Neural progenitor cell (in vitro differentiated cells): ENCODE measurements around the gene DIO3.

Experiments used
- EZH2 ChIP-seq: fragments of 200-600 bp; sonication (generic); IDR thresholded peaks from 2 replicates; pipeline ENCODE4 v1.6.1; 2017; ENCODE audit warnings: antibody characterized with exemption, mild to moderate bottlenecking, moderate library complexity
- EZH2phosphoT487 ChIP-seq: fragments of 200-600 bp; sonication (generic); IDR thresholded peaks from 2 replicates; pipeline ENCODE4 v1.6.1; 2017; ENCODE audit warnings: antibody characterized with exemption
- TF ChIP-seq, protein P1 (sequence below): fragments of 200-600 bp; sonication (generic); IDR thresholded peaks from 2 replicates; pipeline ENCODE4 v1.5.1; 2017; ENCODE audit warnings: antibody characterized with exemption, mild to moderate bottlenecking

DNA sequence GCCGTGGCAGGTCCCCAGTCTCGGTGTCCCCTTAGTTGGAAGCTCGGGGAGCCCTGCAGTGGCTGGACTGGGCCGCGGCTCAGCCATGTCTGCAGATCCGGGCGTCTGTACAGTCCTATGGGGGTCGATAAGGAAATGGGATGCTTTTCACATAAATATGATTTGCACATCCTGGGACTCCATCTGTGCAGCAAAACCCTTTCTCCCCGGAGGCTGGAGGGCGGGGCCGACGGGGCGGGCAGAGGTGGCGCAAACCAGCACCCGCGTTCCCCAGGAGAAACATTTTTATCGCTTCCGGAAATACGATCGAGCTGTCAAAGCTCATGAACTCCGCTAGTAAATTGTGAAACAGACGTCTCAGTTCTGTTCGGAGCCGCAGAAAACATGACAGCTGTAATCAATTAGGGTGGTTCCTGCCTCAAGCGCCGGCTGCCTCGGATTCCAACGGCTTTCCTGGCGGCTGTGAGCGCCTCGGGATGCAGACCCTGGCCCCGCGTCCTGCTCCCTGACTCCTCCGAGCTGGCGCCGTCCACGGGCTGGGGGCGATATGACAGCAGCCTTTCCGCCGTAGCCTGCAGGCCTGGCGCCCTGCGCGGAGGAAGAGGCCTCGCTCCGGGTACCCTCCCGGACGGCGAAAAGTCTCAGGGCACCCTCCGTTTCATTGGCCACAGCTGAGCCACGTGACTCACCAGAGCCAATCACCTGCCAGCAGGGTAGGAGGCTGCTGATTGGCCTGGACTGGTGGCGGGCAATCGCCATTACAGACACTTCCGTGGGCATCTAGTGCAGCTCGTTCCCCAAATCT lies 23.0 kb downstream of the DIO3 start:
- TF ChIP-seq, protein P1, sequence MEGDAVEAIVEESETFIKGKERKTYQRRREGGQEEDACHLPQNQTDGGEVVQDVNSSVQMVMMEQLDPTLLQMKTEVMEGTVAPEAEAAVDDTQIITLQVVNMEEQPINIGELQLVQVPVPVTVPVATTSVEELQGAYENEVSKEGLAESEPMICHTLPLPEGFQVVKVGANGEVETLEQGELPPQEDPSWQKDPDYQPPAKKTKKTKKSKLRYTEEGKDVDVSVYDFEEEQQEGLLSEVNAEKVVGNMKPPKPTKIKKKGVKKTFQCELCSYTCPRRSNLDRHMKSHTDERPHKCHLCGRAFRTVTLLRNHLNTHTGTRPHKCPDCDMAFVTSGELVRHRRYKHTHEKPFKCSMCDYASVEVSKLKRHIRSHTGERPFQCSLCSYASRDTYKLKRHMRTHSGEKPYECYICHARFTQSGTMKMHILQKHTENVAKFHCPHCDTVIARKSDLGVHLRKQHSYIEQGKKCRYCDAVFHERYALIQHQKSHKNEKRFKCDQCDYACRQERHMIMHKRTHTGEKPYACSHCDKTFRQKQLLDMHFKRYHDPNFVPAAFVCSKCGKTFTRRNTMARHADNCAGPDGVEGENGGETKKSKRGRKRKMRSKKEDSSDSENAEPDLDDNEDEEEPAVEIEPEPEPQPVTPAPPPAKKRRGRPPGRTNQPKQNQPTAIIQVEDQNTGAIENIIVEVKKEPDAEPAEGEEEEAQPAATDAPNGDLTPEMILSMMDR, result no peak
- TF ChIP-seq EZH2 (no peak), EZH2phosphoT487 (no peak)
